ENCODE data around the gene CDCA8.

Gene CDCA8

DNA sequence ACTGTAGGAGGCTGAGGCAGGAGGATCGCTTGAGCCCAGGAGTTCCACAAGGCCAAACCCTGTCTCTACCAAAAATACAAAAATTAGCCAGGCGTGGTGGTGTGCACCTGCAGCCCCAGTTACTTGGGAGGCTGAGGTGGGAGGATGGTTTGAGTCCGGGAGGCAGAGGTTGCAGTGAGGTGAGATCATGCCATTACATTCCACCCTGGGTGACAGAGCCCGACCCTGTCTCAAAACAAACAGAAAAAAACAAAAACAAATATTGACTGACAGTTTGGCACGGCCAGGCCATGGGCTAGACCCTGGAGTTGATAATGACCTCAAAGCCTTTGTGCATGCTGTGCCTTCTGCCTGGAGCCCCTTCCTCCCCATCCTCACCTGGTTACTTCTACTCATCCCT, 38.4 kb upstream of the CDCA8 start:
- no peak overlapping the region for H3K4me3 ChIP-seq (ENCODE audit: insufficient read depth, low read length, poor library complexity, severe bottlenecking)
- H3K27me3 ChIP-seq (ENCODE audit: low read length): no peaks in the 10 kb centered on the region
- no peaks in the 10 kb centered on the region for H3K9me3 ChIP-seq (ENCODE audit: insufficient read depth, low read length)
- no peaks in the 10 kb centered on the region for H3K79me2 ChIP-seq (ENCODE audit: insufficient read depth, low read length)
- H3K9ac ChIP-seq (ENCODE audit: low read length): no peak overlapping the region
- no peaks in the 10 kb centered on the region for H4K20me1 ChIP-seq (ENCODE audit: low read depth, low read length)
- H3K36me3 ChIP-seq (ENCODE audit: low read length): no peaks in the 10 kb centered on the region
- H3K9me2 ChIP-seq (replicated peaks; ENCODE audit: insufficient read depth, low read length): no peaks in the 10 kb centered on the region
- H3K27ac ChIP-seq (ENCODE audit: low read depth, low read length): no peak overlapping the region
- no peak overlapping the region for H2AFZ ChIP-seq (ENCODE audit: low read depth, low read length, severe bottlenecking)
- no peak overlapping the region for H3K4me2 ChIP-seq (ENCODE audit: low read depth, low read length, poor library complexity, severe bottlenecking)
- TF ChIP-seq, protein P1, sequence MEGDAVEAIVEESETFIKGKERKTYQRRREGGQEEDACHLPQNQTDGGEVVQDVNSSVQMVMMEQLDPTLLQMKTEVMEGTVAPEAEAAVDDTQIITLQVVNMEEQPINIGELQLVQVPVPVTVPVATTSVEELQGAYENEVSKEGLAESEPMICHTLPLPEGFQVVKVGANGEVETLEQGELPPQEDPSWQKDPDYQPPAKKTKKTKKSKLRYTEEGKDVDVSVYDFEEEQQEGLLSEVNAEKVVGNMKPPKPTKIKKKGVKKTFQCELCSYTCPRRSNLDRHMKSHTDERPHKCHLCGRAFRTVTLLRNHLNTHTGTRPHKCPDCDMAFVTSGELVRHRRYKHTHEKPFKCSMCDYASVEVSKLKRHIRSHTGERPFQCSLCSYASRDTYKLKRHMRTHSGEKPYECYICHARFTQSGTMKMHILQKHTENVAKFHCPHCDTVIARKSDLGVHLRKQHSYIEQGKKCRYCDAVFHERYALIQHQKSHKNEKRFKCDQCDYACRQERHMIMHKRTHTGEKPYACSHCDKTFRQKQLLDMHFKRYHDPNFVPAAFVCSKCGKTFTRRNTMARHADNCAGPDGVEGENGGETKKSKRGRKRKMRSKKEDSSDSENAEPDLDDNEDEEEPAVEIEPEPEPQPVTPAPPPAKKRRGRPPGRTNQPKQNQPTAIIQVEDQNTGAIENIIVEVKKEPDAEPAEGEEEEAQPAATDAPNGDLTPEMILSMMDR (IDR thresholded peaks at IDR 0.05; ENCODE audit: insufficient read depth, low read length, poor library complexity, severe bottlenecking): no peak
- TF ChIP-seq EZH2phosphoT487 (conservative IDR thresholded peaks at IDR 0.05; ENCODE audit: low read length): no peak
- no peaks in the 10 kb centered on the region for H3F3A ChIP-seq (ENCODE audit: insufficient read depth)

DNA sequence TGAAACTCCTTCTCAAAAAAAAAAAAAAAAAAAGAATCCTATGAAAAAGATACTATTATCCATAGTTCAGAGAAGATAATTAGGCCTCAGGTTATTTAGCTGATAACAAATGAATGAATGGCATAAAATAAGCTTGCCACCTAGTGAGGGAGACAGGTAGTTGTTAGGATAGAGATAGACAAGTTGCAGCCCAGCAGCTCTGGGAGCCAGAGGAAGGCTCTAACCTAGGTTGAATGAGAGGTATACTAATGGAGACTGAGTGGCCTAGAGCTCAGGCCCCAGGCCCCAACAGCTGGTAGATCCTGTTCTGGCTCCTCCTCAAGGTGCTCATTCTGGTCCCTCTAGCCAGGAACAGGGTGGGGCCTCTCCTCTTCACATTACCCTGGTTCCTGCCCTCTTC, 37.0 kb upstream of the CDCA8 start:
- no peaks in the 10 kb centered on the region for H3K27me3 ChIP-seq (ENCODE audit: low read length)
- H4K20me1 ChIP-seq (ENCODE audit: low read depth, low read length): no peaks in the 10 kb centered on the region
- TF ChIP-seq EZH2phosphoT487 (conservative IDR thresholded peaks at IDR 0.05; ENCODE audit: low read length): no peak
- TF ChIP-seq, protein P1 (IDR thresholded peaks at IDR 0.05; ENCODE audit: insufficient read depth, low read length, poor library complexity, severe bottlenecking): no peak
- H3K9me3 ChIP-seq (ENCODE audit: insufficient read depth, low read length): no peaks in the 10 kb centered on the region
- H3K4me2 ChIP-seq (ENCODE audit: low read depth, low read length, poor library complexity, severe bottlenecking): no peak overlapping the region
- H3K9me2 ChIP-seq (replicated peaks; ENCODE audit: insufficient read depth, low read length): no peaks in the 10 kb centered on the region
- H3K27ac ChIP-seq (ENCODE audit: low read depth, low read length): no peak overlapping the region
- H3K36me3 ChIP-seq (ENCODE audit: low read length): no peaks in the 10 kb centered on the region
- no peaks in the 10 kb centered on the region for H3F3A ChIP-seq (ENCODE audit: insufficient read depth)
- H3K9ac ChIP-seq (ENCODE audit: low read length): no peak overlapping the region
- H3K4me3 ChIP-seq (ENCODE audit: insufficient read depth, low read length, poor library complexity, severe bottlenecking): no peak overlapping the region
- no peaks in the 10 kb centered on the region for H3K79me2 ChIP-seq (ENCODE audit: insufficient read depth, low read length)
- H2AFZ ChIP-seq (ENCODE audit: low read depth, low read length, severe bottlenecking): no peak overlapping the region

DNA sequence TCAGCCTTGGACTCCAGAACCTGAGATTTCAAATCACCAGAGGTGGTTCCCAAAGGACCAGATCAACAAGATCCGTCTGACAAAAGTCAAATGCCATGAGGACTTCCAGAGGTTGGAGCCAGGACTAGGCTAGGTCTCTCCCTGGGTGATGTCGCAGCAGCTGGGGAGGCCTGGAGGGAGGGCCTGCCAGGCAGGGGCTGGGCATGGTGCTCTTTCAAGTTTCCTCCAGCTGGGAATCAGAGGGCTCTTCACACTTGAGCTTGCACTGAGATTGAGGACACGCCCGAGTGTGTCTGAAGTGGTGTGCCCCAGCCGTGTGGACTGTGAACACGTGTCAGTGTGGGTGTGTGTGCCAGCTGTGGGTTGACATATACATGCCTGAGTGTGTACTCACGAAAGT, 36.3 kb upstream of the CDCA8 start:
- H3K9ac ChIP-seq (ENCODE audit: low read length): no peak overlapping the region
- H3K9me2 ChIP-seq (replicated peaks; ENCODE audit: insufficient read depth, low read length): no peaks in the 10 kb centered on the region
- H3K27ac ChIP-seq (ENCODE audit: low read depth, low read length): no peak overlapping the region
- H3K79me2 ChIP-seq (ENCODE audit: insufficient read depth, low read length): no peaks in the 10 kb centered on the region
- H3K9me3 ChIP-seq (ENCODE audit: insufficient read depth, low read length): no peaks in the 10 kb centered on the region
- H2AFZ ChIP-seq (ENCODE audit: low read depth, low read length, severe bottlenecking): no peak overlapping the region
- H3K36me3 ChIP-seq (ENCODE audit: low read length): no peaks in the 10 kb centered on the region
- H3F3A ChIP-seq (ENCODE audit: insufficient read depth): no peaks in the 10 kb centered on the region
- TF ChIP-seq, protein P1 (IDR thresholded peaks at IDR 0.05; ENCODE audit: insufficient read depth, low read length, poor library complexity, severe bottlenecking): no peak
- no peak for TF ChIP-seq EZH2phosphoT487 (conservative IDR thresholded peaks at IDR 0.05; ENCODE audit: low read length)
- H4K20me1 ChIP-seq (ENCODE audit: low read depth, low read length): no peaks in the 10 kb centered on the region
- H3K4me3 ChIP-seq (ENCODE audit: insufficient read depth, low read length, poor library complexity, severe bottlenecking): no peak overlapping the region
- H3K27me3 ChIP-seq (ENCODE audit: low read length): no peaks in the 10 kb centered on the region
- no peak overlapping the region for H3K4me2 ChIP-seq (ENCODE audit: low read depth, low read length, poor library complexity, severe bottlenecking)
